ENCODE measurements around the gene RAMP1. TPM values are rescaled to one million over a fixed set of nuclear protein-coding genes. Genes with fewer than 3 reads are reported as not detected.

The RAMP1 gene
- total RNA-seq, 1 experiment from 2014 or later, result not detected

GRCh38 chr2:237904831-237905599 lies 45.6 kb downstream of the RAMP1 start:
- in situ Hi-C loops (cut with HindIII; ENCODE audit: low pct_unique_long_range_greater_than_20kb, low sequenced_read_pairs), result no loop called here
- DNase-seq (ENCODE audit: low read depth), result no peak

GRCh38 chr2:237907144-237907543 lies 47.7 kb downstream of the RAMP1 start:
- in situ Hi-C loops (cut with HindIII; ENCODE audit: low pct_unique_long_range_greater_than_20kb, low sequenced_read_pairs), result no loop called here
- DNase-seq (ENCODE audit: low read depth), result no peak

- in situ Hi-C loops (cut with HindIII; ENCODE audit: low pct_unique_long_range_greater_than_20kb, low sequenced_read_pairs), result no loop called here
- no peak for DNase-seq (ENCODE audit: low read depth)
These were observed 49.8 kb downstream of the RAMP1 start for GRCh38 chr2:237909075-237909695.

- in situ Hi-C loops (cut with HindIII; ENCODE audit: low pct_unique_long_range_greater_than_20kb, low sequenced_read_pairs), result no loop called here
- DNase-seq (ENCODE audit: low read depth), result no peak
These were observed 50.5 kb downstream of the RAMP1 start for GRCh38 chr2:237909801-237910475.

- in situ Hi-C loops (cut with HindIII; ENCODE audit: low pct_unique_long_range_greater_than_20kb, low sequenced_read_pairs), result no loop called here
These were observed 51.3 kb downstream of the RAMP1 start for GRCh38 chr2:237910576-237911362.

GRCh38 chr2:237911363-237912017 lies 52.1 kb downstream of the RAMP1 start:
- in situ Hi-C loops (cut with HindIII; ENCODE audit: low pct_unique_long_range_greater_than_20kb, low sequenced_read_pairs), result no loop called here
- DNase-seq (ENCODE audit: low read depth), result no peak

More at GRCh38 chr2:237910576-237911362, 51.3 kb downstream of the RAMP1 start:
- no peak for DNase-seq (ENCODE audit: low read depth)

- no peak for DNase-seq (ENCODE audit: low read depth)
- in situ Hi-C loops (cut with HindIII; ENCODE audit: low pct_unique_long_range_greater_than_20kb, low sequenced_read_pairs), result no loop called here
These were observed 53.1 kb downstream of the RAMP1 start for GRCh38 chr2:237912271-237913192.

- in situ Hi-C loops (cut with HindIII; ENCODE audit: low pct_unique_long_range_greater_than_20kb, low sequenced_read_pairs), result no loop called here
- DNase-seq (ENCODE audit: low read depth), result no peak
These were observed 53.9 kb downstream of the RAMP1 start for GRCh38 chr2:237913193-237913917.

- DNase-seq (ENCODE audit: low read depth), result no peak
- in situ Hi-C loops (cut with HindIII; ENCODE audit: low pct_unique_long_range_greater_than_20kb, low sequenced_read_pairs), result no loop called here
These were observed 56.2 kb downstream of the RAMP1 start for GRCh38 chr2:237915576-237915975.

GRCh38 chr2:237916296-237916695 lies 56.9 kb downstream of the RAMP1 start:
- in situ Hi-C loops (cut with HindIII; ENCODE audit: low pct_unique_long_range_greater_than_20kb, low sequenced_read_pairs), result no loop called here
- no peak for DNase-seq (ENCODE audit: low read depth)

GRCh38 chr2:237917696-237918374 lies 58.4 kb downstream of the RAMP1 start:
- in situ Hi-C loops (cut with HindIII; ENCODE audit: low pct_unique_long_range_greater_than_20kb, low sequenced_read_pairs), result no loop called here

GRCh38 chr2:237919593-237919992 lies 60.2 kb downstream of the RAMP1 start:
- in situ Hi-C loops (cut with HindIII; ENCODE audit: low pct_unique_long_range_greater_than_20kb, low sequenced_read_pairs), result no loop called here
- no peak for DNase-seq (ENCODE audit: low read depth)

More at GRCh38 chr2:237917696-237918374, 58.4 kb downstream of the RAMP1 start:
- DNase-seq (ENCODE audit: low read depth), result no peak

- DNase-seq (ENCODE audit: low read depth), result no peak
- in situ Hi-C loops (cut with HindIII; ENCODE audit: low pct_unique_long_range_greater_than_20kb, low sequenced_read_pairs), result no loop called here
These were observed 61.2 kb downstream of the RAMP1 start for GRCh38 chr2:237920673-237921072.

- in situ Hi-C loops (cut with HindIII; ENCODE audit: low pct_unique_long_range_greater_than_20kb, low sequenced_read_pairs), result no loop called here
- DNase-seq (ENCODE audit: low read depth), result no peak
These were observed 62.6 kb downstream of the RAMP1 start for GRCh38 chr2:237921967-237922492.

- DNase-seq (ENCODE audit: low read depth), result no peak
- in situ Hi-C loops (cut with HindIII; ENCODE audit: low pct_unique_long_range_greater_than_20kb, low sequenced_read_pairs), result no loop called here
These were observed 63.4 kb downstream of the RAMP1 start for GRCh38 chr2:237922641-237923361.

Measured in Caki2 (cell line).